GM23338 (cell line): ENCODE data around the gene SORCS2.

Experiments
- CREB1 ChIP-seq: fragments of 250-450 bp; sonication (Bioruptor Pico); IDR thresholded peaks from 2 replicates; pipeline ENCODE4 v1.5.0; 2020; ENCODE audit warnings: low read depth, mild to moderate bottlenecking, moderate library complexity
- EZH2 ChIP-seq: fragments of 200-600 bp; sonication (generic); IDR thresholded peaks from one replicate; pipeline ENCODE4 v1.8.0; 2017; ENCODE audit warnings: antibody characterized with exemption, mild to moderate bottlenecking, low read depth; ENCODE audit not compliant: unreplicated experiment
- POLR2AphosphoS5 ChIP-seq: IDR thresholded peaks from 2 replicates; pipeline ENCODE4 v1.6.1; 2016; ENCODE audit warnings: antibody characterized with exemption, low read depth
- TF ChIP-seq, protein P1 (sequence below): IDR thresholded peaks from one replicate; pipeline ENCODE4 v1.6.1; 2018; ENCODE audit warnings: antibody characterized with exemption; ENCODE audit not compliant: unreplicated experiment
- TF ChIP-seq, protein P2 (sequence below), 2 experiments: fragments of 200-600 bp in 1 of 2; sonication (generic) in 1 of 2; conservative IDR thresholded peaks; 2 replicates each; pipeline versions ENCODE4 v1.5.1 to v1.6.1; 2016 to 2017; ENCODE audit warnings: antibody characterized with exemption in 2 of 2, low read depth in 2 of 2, mild to moderate bottlenecking in 2 of 2, moderate library complexity in 1 of 2

DNA sequence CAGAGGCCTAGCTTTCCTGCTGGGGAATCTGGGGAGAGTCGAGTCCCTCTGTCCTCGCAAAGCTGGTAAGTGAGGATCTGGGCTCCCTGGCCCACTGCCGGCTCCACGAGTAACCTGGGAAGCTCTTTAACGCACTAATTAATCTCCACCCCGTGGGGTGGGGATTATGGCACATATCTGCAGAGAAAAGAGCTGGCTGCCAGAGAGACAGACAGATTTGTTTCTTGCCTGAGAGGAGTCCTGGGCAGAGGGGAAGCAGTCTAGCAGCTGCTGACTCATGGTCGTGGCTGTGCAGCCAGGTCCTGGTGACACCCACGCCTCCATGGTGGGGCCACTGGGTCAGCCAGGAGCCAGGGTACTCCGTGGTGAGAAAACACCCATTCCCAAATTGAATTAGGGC lies 14.0 kb downstream of the SORCS2 start:
- TF ChIP-seq, protein P1, sequence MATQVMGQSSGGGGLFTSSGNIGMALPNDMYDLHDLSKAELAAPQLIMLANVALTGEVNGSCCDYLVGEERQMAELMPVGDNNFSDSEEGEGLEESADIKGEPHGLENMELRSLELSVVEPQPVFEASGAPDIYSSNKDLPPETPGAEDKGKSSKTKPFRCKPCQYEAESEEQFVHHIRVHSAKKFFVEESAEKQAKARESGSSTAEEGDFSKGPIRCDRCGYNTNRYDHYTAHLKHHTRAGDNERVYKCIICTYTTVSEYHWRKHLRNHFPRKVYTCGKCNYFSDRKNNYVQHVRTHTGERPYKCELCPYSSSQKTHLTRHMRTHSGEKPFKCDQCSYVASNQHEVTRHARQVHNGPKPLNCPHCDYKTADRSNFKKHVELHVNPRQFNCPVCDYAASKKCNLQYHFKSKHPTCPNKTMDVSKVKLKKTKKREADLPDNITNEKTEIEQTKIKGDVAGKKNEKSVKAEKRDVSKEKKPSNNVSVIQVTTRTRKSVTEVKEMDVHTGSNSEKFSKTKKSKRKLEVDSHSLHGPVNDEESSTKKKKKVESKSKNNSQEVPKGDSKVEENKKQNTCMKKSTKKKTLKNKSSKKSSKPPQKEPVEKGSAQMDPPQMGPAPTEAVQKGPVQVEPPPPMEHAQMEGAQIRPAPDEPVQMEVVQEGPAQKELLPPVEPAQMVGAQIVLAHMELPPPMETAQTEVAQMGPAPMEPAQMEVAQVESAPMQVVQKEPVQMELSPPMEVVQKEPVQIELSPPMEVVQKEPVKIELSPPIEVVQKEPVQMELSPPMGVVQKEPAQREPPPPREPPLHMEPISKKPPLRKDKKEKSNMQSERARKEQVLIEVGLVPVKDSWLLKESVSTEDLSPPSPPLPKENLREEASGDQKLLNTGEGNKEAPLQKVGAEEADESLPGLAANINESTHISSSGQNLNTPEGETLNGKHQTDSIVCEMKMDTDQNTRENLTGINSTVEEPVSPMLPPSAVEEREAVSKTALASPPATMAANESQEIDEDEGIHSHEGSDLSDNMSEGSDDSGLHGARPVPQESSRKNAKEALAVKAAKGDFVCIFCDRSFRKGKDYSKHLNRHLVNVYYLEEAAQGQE: no peak
- TF ChIP-seq, protein P2, sequence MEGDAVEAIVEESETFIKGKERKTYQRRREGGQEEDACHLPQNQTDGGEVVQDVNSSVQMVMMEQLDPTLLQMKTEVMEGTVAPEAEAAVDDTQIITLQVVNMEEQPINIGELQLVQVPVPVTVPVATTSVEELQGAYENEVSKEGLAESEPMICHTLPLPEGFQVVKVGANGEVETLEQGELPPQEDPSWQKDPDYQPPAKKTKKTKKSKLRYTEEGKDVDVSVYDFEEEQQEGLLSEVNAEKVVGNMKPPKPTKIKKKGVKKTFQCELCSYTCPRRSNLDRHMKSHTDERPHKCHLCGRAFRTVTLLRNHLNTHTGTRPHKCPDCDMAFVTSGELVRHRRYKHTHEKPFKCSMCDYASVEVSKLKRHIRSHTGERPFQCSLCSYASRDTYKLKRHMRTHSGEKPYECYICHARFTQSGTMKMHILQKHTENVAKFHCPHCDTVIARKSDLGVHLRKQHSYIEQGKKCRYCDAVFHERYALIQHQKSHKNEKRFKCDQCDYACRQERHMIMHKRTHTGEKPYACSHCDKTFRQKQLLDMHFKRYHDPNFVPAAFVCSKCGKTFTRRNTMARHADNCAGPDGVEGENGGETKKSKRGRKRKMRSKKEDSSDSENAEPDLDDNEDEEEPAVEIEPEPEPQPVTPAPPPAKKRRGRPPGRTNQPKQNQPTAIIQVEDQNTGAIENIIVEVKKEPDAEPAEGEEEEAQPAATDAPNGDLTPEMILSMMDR (conservative IDR thresholded peaks at IDR 0.05; ENCODE audit: low read depth in 2 of 2): no peak
- TF ChIP-seq POLR2AphosphoS5: no peak
- TF ChIP-seq EZH2: no peak
- no peak for TF ChIP-seq CREB1 (CRISPR knock-in tag)
